HG03439 (cell line): ENCODE results near the gene HTT-AS.
"Not testable (repeated sequence)": the region's sequence is repeated elsewhere in the genome, so short reads cannot be mapped to it uniquely, and the experiment has no call there.

Source experiments
- ATAC-seq: cut with Tn5 transposase; IDR thresholded peaks from one replicate; pipeline ENCODE4 v1.9.1; 2021; ENCODE audit warnings: mild to moderate bottlenecking, moderate library complexity; ENCODE audit not compliant: unreplicated experiment

Gene HTT-AS

GRCh38 chr4:3074078-3074845 is at the start of gene HTT-AS, which contains the start of gene HTT:
Gene HTT-AS (minus strand): TSS chr4:3074538.
Gene HTT (plus strand): TSS chr4:3074681. CDS start chr4:3074826, 145 bp downstream.
- ATAC-seq: peak; percentile 79

DNA sequence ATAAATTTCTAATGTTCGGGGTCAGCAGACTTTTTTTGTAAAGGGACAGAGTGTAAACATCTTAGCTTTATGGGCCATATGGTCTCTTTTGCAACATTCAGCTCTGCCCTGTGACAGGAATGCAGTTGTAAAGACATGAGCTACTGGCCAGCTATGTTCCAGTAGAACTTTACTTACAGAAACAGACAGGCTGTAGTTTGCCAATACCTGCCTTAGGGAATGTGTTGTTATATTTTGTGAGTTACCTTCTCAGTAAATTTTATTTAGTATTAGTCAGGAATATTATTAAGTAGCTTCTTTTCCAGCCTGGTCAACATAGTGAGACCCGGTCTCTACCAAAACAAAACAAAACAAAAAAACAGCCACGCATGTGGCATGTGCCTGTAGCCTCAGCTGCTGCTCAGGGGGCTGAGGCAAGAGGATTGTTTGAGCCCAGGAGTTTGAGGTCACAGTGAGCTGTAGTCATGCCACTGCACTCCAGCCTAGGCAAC is 48.9 kb upstream of the HTT-AS start:
- ATAC-seq: no peak

DNA sequence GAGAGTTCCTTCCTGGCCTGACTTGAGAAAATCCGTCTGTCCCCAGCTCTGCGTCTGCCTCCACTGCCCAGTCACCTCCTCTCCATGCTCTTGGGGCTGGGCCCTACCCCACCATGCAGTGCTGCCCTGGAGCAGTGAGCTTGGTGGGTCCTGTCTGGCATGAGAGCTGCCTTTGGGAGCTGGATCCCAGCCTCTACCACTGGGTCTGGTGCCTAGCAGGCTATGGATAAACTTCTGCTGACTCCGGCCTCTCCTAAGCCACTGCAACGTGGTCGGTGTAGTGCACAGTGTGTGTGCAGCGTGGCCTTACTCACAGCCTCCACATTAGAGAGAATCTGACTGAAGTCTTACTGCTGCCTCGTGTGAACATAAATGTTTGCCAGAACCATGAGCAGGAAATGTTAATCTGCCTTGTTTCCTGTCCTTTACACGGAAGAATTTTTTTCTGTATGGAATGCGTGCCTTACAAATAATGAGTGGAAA is 47.8 kb upstream of the HTT-AS start:
- no peak for ATAC-seq

DNA sequence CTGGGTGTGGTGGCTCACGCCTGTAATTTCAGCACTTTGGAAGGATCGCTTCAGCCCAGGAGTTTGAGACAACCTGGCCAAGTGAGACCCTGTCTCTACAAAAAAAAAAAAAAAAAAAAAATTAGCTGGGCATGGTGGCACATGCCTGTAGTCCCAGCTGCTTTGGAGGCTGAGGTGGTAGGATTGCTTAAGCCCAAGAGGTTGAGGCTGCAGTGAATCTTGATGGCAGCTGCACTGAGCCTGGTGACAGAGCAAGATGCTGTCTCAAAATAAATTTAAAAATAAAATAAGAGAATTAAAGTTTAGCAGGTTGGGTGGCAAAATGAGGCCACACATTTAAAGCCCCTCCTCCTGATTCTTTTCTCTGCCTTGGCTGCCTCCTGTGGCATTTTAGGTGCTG is 47.3 kb upstream of the HTT-AS start:
- no peak for ATAC-seq

- ATAC-seq: no peak
Measured at GRCh38 chr4:3121110-3121509, 46.8 kb upstream of the HTT-AS start.

DNA sequence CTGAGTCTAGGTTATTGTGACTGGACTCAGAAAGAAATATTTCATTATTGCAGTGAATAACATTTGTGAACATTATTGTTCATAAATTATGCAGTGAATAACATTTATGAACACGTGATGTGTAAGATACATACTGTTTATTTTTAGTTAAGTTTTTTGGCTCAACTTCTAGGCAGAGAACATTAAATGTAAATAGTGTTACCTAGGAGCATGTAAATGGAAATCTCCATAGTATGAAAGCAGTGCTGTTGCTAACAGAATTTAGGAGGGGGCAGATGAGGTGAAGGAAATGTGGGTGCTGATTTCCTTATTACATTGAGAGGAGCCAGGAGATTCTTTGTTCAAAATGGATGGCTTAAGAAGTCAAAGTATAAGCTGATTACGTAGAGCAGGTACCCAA is 45.1 kb upstream of the HTT-AS start:
- ATAC-seq: no peak

GRCh38 chr4:3118312-3118711 is 44.0 kb upstream of the HTT-AS start:
- ATAC-seq: no peak

DNA sequence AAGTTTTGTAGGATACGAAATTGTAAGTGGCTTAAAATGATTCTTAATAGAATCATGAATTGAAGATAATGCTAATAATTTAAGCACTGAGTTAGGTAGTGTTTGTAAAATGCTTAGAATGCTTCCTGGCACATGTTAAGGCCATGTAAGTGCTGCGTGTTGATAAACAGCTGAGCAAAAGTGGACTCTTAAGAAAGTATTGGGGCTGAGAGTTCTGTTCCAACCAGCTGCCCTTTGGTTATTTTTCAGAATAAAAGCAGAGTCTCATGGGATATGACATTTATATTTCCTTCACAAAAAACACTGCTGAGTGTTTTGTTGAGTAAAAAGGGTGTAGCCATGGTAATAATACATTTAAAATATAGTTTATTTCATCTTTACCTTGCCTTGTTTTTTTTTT is 42.6 kb upstream of the HTT-AS start:
- no peak for ATAC-seq

DNA sequence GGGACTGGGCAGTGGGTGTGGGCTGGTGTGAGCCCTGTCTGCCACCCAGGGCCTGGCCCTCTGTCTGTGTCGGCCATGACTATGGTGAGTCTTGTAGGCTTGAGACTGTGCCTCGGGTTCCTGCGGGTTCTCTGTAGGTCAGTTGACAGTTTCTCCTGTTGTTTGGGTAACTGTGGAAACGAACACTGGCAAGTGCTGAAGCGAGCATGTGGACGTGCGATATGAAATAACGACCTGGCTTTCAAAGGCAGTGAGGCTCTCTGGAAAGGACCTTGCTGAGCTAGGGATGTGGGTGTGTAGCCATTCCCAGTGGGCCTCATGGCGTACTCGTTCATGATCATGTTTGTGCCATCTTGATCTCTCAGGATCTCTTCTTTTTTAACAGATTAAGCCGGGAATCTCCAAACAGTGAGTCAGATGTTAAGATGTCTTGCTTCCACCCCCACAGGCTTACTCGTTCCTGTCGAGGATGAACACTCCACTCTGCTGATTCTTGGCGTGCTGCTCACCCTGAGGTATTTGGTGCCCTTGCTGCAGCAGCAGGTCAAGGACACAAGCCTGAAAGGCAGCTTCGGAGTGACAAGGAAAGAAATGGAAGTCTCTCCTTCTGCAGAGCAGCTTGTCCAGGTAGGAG is 41.4 kb upstream of the HTT-AS start:
- no peak for ATAC-seq

- no peak for ATAC-seq
Measured at GRCh38 chr4:3114377-3114776, 40.0 kb upstream of the HTT-AS start.

DNA sequence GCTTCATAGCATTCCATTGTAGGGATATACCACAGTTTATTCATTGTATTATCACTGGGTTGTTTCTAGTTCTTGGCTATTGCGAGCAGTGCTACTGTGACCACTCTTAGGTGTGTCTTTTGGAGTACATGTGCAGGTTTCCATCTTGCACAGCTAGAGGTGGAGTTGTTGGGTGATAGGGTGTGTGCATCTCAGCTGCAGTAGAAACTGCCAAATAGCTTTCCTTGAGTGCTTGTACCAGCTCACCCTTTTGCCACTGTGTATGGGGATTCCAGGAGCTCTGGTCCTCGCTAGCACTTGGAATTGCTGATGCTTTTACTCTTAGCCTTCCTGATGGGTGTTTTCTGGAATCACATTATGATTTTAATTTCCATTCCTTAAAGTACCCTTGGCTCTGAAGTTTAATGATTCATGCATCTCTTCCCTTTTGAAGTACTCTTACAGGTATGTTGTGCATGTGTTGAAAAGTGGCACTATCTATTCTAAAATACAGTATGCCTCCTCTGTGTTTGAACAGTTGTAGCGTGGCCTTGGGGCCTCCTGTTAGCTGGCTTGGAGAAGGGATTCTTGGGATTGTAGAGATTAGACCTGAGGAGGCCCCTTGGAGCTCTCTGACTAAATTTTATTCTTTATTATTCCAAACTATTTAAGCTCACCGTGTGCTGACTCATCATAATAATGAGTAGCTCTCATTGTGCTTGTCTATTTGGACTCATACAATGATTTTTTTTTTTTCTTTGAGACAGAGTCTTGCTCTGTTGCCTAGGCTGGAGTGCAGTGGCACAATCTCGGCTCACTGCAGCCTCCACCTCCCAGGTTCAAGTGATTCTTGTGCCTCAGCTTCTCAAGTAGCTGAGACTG is 38.5 kb upstream of the HTT-AS start:
- ATAC-seq: no peak

- no peak for ATAC-seq
Measured at GRCh38 chr4:3112201-3112600, 37.9 kb upstream of the HTT-AS start.

DNA sequence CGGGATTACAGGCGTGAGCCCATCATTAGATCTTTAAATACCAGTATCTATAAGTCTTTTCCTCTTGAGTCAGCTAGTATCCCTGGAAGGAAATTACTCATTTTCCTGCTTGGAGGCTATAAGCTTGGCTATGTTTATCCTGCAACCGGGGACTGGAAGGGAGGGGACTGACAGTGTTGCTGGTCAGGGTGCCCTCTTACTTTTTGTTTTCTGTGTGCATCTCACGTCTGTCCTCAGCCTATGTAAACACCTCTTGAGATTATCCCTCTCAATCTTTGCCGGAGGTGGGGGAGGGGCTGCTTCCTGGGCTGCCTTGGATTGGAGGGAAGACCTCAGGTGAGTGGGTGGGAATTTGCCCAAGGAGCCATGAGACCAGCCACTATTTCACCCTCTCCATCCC is 37.1 kb upstream of the HTT-AS start:
- no peak for ATAC-seq

GRCh38 chr4:3108211-3108610 is 33.9 kb upstream of the HTT-AS start:
- ATAC-seq: no peak

- no peak for ATAC-seq
Measured at GRCh38 chr4:3107691-3108121, 33.4 kb upstream of the HTT-AS start.

- ATAC-seq: no peak
Measured at GRCh38 chr4:3107271-3107670, 32.9 kb upstream of the HTT-AS start.

- ATAC-seq: peak; percentile 74
Measured at GRCh38 chr4:3106339-3107186, 32.2 kb upstream of the HTT-AS start.

DNA sequence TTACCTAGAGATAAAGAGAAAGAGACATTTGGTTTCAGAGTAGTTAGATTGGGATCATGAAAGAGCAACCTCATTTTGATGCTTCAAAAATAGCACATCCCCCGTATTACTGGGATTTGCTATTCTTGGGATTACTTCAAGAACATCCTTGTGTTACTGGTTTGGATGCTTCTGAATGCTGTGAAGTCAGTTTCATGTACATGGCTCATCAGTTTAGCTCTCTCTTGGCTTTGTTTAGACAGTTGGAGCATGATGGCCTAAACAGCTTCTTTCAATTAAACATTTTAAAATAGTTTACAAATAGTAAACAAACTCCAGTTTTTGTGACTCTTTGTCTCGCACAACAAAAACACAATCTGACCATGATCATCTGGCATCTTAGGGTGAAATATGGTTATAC is 24.0 kb upstream of the HTT-AS start:
- ATAC-seq: no peak

DNA sequence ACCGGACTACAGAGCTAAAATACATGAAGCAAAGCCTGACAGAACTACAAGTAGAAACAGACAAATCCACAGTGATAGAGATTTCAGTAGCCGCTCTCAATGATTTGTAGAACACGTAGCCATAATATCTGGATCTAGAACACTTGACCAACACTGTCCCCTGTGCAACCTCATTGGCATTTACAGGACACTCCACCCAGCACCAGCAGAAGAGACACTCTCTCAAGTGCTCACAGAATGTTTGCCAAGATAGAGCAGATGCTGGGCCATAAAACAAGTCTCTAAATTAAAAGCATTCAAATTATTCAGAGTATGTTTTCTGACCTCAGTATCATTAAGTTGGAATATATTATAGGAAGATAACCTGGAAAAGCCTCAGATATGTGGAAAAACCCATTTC is 21.9 kb upstream of the HTT-AS start:
- ATAC-seq: no peak

DNA sequence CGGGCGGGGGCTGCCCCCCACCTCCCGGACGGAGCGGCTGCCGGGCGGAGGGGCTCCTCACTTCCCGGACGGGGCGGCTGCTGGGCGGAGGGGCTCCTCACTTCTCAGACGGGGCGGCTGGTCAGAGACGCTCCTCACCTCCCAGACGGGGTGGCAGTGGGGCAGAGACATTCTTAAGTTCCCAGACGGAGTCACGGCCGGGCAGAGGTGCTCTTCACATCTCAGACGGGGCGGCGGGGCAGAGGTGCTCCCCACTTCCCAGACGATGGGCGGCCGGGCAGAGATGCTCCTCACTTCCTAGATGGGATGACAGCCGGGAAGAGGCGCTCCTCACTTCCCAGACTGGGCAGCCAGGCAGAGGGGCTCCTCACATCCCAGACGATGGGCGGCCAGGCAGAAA is 20.4 kb upstream of the HTT-AS start:
- not testable (repeated sequence) for ATAC-seq
